Neural progenitor cell (in vitro differentiated cells): ENCODE results near the gene PRELID1.

Experiments used
- CTCF ChIP-seq: fragments of 200-600 bp; sonication (generic); IDR thresholded peaks from 2 replicates; pipeline ENCODE4 v1.5.1; 2017; ENCODE audit warnings: antibody characterized with exemption, mild to moderate bottlenecking
- EZH2 ChIP-seq: fragments of 200-600 bp; sonication (generic); IDR thresholded peaks from 2 replicates; pipeline ENCODE4 v1.6.1; 2017; ENCODE audit warnings: antibody characterized with exemption, mild to moderate bottlenecking, moderate library complexity

- TF ChIP-seq CTCF (no peak), EZH2 (no peak)
Measured at GRCh38 chr5:177354256-177354655, 50.7 kb downstream of the PRELID1 start.
